HEK293 (cell line): Measurements from ENCODE around the gene STRN4.

Experiments
- CTCF ChIP-seq: fragments of 450-650 bp; formaldehyde crosslinking; IDR thresholded peaks from 2 replicates; pipeline ENCODE4 v1.5.1; 2016; ENCODE audit warnings: missing biosample characterization, missing genetic modification characterization
- KLF16 ChIP-seq: fragments of 450-650 bp; formaldehyde crosslinking; IDR thresholded peaks from 2 replicates; pipeline ENCODE4 v1.5.1; 2017; ENCODE audit warnings: missing biosample characterization, missing genetic modification characterization
- PBX3 ChIP-seq: sonication (generic); formaldehyde crosslinking; IDR thresholded peaks from 2 replicates; pipeline ENCODE4 v1.8.1; 2022; ENCODE audit warnings: mild to moderate bottlenecking, moderate library complexity, missing genetic modification reagents
- TCF7L2 ChIP-seq: IDR thresholded peaks from 2 replicates; pipeline ENCODE4 v1.6.1; 2011; ENCODE audit warnings: low read depth, mild to moderate bottlenecking, inconsistent platforms, low read length, moderate library complexity, borderline replicate concordance
- ZBTB11 ChIP-seq: fragments of 450-650 bp; formaldehyde crosslinking; conservative IDR thresholded peaks from 2 replicates; pipeline ENCODE4 v1.5.1; 2016; ENCODE audit warnings: low read depth, missing biosample characterization, missing genetic modification characterization
- ZBTB8A ChIP-seq: fragments of 450-650 bp; formaldehyde crosslinking; IDR thresholded peaks from 2 replicates; pipeline ENCODE4 v1.5.1; 2016; ENCODE audit warnings: missing biosample characterization, missing genetic modification characterization
- ZNF391 ChIP-seq: fragments of 450-650 bp; formaldehyde crosslinking; IDR thresholded peaks from 2 replicates; pipeline ENCODE4 v1.5.1; 2016; ENCODE audit warnings: low read depth, missing biosample characterization, missing genetic modification characterization, borderline replicate concordance
- ZNF449 ChIP-seq: fragments of 450-650 bp; formaldehyde crosslinking; IDR thresholded peaks from 2 replicates; pipeline ENCODE4 v1.5.1; 2017; ENCODE audit warnings: missing biosample characterization, mild to moderate bottlenecking, missing genetic modification characterization, moderate library complexity
- ZSCAN30 ChIP-seq: fragments of 450-650 bp; IDR thresholded peaks from 2 replicates; pipeline ENCODE4 v1.5.1; 2018; ENCODE audit warnings: missing biosample characterization, mild to moderate bottlenecking, missing genetic modification characterization, moderate library complexity

- TF ChIP-seq PBX3 (CRISPR knock-in tag) = no peak
- no peak for TF ChIP-seq CTCF (tag by site-specific recombination)
- no peak for TF ChIP-seq TCF7L2
- no peak for TF ChIP-seq ZNF391 (tag by site-specific recombination)
- no peak for TF ChIP-seq KLF16 (tag by site-specific recombination)
- no peak for TF ChIP-seq ZSCAN30 (tag by site-specific recombination)
- no peak for TF ChIP-seq ZBTB8A (tag by site-specific recombination)
- no peak for TF ChIP-seq ZBTB11
- no peak for TF ChIP-seq ZNF449 (tag by site-specific recombination)
These were observed 21.0 kb downstream of the STRN4 start for GRCh38 chr19:46725036-46725820.
